PFSK-1 (cell line): ENCODE measurements around the gene C1QTNF4.
A peak's percentile ranks its signal among the peaks of the same experiment; 100 is the strongest.

Source experiments
- FOXP2 ChIP-seq: optimal IDR thresholded peaks from 2 replicates; pipeline ENCODE3; 2011; ENCODE audit warnings: borderline replicate concordance, control low read depth, inconsistent platforms; ENCODE audit not compliant: insufficient read depth; ENCODE audit errors: extremely low read length, extremely low read depth
- POLR2AphosphoS5 ChIP-seq: IDR thresholded peaks from 2 replicates; pipeline ENCODE4 v1.6.1; 2012; ENCODE audit warnings: low read depth, mild to moderate bottlenecking, control low read depth, low read length, moderate library complexity
- REST ChIP-seq, 2 experiments: IDR thresholded peaks; 2 replicates each; pipeline versions ENCODE4 v1.6.1 to v1.8.0; 2011 to 2012; ENCODE audit warnings: low read depth in 2 of 2, low read length in 2 of 2, control low read depth in 1 of 2, inconsistent platforms in 1 of 2, mild to moderate bottlenecking in 1 of 2, moderate library complexity in 1 of 2; ENCODE audit not compliant: insufficient read depth in 1 of 2
- SIN3A ChIP-seq: IDR thresholded peaks from 2 replicates; pipeline ENCODE4 v1.6.1; 2012; ENCODE audit warnings: mild to moderate bottlenecking, low read length, moderate library complexity, borderline replicate concordance; ENCODE audit not compliant: insufficient read depth
- TAF1 ChIP-seq: IDR thresholded peaks from 2 replicates; pipeline ENCODE4 v1.6.1; 2012; ENCODE audit warnings: low read length, control low read depth, borderline replicate concordance; ENCODE audit not compliant: insufficient read depth

The C1QTNF4 gene

GRCh38 chr11:47586098-47586855 lies 7.9 kb downstream of the C1QTNF4 start, which contains the start of gene FAM180B:
FAM180B (plus strand) TSS chr11:47586678; CDS start chr11:47586769, 91 bp downstream.
- no peak for TF ChIP-seq SIN3A
- no peak for TF ChIP-seq TAF1
- TF ChIP-seq POLR2AphosphoS5: no peak
- no peak for TF ChIP-seq FOXP2
- no peak for TF ChIP-seq REST (IDR thresholded peaks at IDR 0.05; ENCODE audit: insufficient read depth in 1 of 2, low read depth in 2 of 2, low read length in 2 of 2)

GRCh38 chr11:47583844-47584243 lies 10.4 kb downstream of the C1QTNF4 start:
- TF ChIP-seq SIN3A (no peak), TAF1 (no peak), REST (IDR thresholded peaks at IDR 0.05; ENCODE audit: insufficient read depth in 1 of 2, low read depth in 2 of 2, low read length in 2 of 2) (no peak), POLR2AphosphoS5 (no peak), FOXP2 (no peak)

GRCh38 chr11:47578524-47579494 lies 15.4 kb downstream of the C1QTNF4 start, which contains the start of the genes KBTBD4 and NDUFS3:
KBTBD4 (minus strand) TSS chr11:47578970; CDS start chr11:47578951, 19 bp downstream.
NDUFS3 (plus strand) TSS chr11:47579074; CDS start chr11:47579092, 18 bp downstream.
- peak; percentile 98 for TF ChIP-seq TAF1
- peak; percentile 96 for TF ChIP-seq FOXP2
- TF ChIP-seq REST (IDR thresholded peaks at IDR 0.05; ENCODE audit: insufficient read depth in 1 of 2, low read depth in 2 of 2, low read length in 2 of 2): peak in 1 of 2 experiments; percentile 76; a peak in 3 of 4 replicates
- peak; percentile 85; the same call in 1 of the 2 replicates for TF ChIP-seq SIN3A
- peak; percentile 94 for TF ChIP-seq POLR2AphosphoS5

- TF ChIP-seq POLR2AphosphoS5 (no peak), TAF1 (no peak), SIN3A (no peak), FOXP2 (no peak), REST (IDR thresholded peaks at IDR 0.05; ENCODE audit: insufficient read depth in 1 of 2, low read depth in 2 of 2, low read length in 2 of 2) (no peak)
Observed at GRCh38 chr11:47577460-47578041, 16.7 kb downstream of the C1QTNF4 start.
